Astrocyte of the cerebellum (primary cell): ENCODE results near the gene MLLT1.

Experiments used
- DNase-seq: peaks from one replicate; pipeline ENCODE4 v3.0.0-alpha.2; 2011; ENCODE audit warnings: low read depth
- H3K4me3 ChIP-seq: 2 replicates; pipeline ENCODE4 v1.5.1; 2011; ENCODE audit warnings: mild to moderate bottlenecking, low read depth, low read length, moderate library complexity
- in situ Hi-C: cut with HindIII; loops from 2 replicates; pipeline ENCODE4 v1.10.0; 2017; ENCODE audit warnings: low sequenced_read_pairs
- TF ChIP-seq, protein P1 (sequence below): IDR thresholded peaks from 2 replicates; pipeline ENCODE4 v1.5.1; 2012; ENCODE audit warnings: low read length, low read depth, moderate library complexity, mild to moderate bottlenecking; ENCODE audit errors: missing control alignments

Gene MLLT1

DNA sequence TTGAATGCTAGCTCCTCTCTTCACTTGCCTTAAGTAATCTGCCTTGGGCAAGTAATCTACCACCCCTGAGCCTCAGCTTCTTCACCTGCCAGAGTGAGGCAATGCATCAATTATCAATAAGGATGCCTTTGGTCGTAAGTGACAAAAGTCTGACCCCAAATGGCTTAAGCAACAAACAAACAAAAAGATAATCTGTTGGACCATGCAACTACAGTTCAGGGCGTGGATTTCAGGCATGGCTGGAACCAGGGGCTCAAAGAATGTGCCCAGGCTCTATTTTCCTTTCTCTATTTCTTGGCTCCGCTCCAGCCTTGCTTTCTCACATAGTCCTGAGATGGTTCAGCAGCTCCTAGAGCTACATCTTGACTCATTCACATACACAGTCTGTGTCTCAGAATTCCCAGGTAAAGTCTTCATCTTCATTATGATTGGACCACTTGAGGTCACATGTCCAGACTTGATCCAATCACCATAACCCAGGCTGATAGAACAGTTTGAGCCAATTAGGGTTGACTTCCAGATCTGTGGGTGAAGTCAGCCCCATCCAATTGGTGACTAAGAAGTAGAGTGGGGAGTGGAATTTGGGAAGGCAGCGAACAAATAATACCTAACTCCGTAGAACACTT is 114.8 kb downstream of the MLLT1 start:
- TF ChIP-seq, protein P1, sequence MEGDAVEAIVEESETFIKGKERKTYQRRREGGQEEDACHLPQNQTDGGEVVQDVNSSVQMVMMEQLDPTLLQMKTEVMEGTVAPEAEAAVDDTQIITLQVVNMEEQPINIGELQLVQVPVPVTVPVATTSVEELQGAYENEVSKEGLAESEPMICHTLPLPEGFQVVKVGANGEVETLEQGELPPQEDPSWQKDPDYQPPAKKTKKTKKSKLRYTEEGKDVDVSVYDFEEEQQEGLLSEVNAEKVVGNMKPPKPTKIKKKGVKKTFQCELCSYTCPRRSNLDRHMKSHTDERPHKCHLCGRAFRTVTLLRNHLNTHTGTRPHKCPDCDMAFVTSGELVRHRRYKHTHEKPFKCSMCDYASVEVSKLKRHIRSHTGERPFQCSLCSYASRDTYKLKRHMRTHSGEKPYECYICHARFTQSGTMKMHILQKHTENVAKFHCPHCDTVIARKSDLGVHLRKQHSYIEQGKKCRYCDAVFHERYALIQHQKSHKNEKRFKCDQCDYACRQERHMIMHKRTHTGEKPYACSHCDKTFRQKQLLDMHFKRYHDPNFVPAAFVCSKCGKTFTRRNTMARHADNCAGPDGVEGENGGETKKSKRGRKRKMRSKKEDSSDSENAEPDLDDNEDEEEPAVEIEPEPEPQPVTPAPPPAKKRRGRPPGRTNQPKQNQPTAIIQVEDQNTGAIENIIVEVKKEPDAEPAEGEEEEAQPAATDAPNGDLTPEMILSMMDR = no peak
- DNase-seq = no peak
- H3K4me3 ChIP-seq = no peak overlapping the region
- in situ Hi-C loops = no loop called here

DNA sequence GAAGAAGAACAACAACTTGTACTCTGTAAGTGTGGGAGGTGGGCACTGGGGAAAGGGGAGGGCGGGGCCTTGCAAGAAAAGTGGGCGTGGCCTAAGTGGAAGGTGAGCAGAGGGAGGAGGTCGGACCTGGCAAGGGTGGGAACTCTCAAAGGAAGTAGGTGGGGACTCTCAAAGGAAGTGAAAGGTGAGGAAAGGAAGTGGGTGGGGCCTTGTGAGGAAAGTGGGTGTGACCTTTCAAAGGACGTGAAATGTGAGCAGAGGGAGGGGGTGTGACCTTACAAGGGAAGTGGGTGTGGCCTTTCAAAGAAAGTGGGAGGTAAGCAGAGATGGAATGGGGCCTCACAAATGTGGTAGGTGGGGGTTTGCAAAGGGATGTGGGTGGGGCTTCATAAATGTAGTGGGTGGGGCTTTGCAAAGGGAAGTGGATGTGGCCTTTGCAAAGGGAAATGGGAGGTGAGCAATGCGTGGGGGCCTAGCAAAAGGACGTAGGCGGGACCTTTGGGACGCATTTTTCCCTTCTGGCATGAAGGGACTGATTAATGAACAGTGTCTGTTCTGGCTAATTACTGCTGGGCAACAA is 118.4 kb downstream of the MLLT1 start:
- no peak for DNase-seq
- TF ChIP-seq, protein P1 = no peak
- H3K4me3 ChIP-seq = no peak overlapping the region
- in situ Hi-C loops = no loop called here
